Measurements from ENCODE around the gene LCN1.

The LCN1 gene

DNA sequence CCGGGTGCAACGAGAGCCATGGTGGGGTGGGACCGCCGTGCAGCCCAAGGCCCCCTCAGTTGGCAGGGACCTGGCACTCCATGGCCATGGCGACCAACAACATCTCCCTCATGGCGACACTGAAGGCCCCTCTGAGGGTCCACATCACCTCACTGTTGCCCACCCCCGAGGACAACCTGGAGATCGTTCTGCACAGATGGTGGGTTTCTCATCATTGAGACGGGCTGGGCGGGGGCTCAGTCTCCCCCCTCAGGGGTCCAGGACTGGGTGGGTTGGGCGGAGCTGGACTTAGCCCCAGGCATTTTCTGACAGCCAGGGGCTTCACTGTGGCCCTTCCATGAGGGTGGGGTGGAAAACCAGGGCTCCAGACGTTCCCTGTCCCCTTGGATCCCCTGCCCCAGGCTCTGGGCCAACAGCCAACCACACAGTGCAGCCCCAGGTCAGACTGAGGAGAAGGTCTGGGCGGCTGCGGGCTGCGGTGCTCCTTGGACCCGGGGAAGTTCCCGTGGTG lies 41.0 kb downstream of the LCN1 start:
- DNase-seq: no peak
- no peaks in the 10 kb centered on the region for H3K36me3 ChIP-seq (replicated peaks)
- H3K27me3 ChIP-seq (replicated peaks): no peaks in the 10 kb centered on the region
- TF ChIP-seq, protein P1, sequence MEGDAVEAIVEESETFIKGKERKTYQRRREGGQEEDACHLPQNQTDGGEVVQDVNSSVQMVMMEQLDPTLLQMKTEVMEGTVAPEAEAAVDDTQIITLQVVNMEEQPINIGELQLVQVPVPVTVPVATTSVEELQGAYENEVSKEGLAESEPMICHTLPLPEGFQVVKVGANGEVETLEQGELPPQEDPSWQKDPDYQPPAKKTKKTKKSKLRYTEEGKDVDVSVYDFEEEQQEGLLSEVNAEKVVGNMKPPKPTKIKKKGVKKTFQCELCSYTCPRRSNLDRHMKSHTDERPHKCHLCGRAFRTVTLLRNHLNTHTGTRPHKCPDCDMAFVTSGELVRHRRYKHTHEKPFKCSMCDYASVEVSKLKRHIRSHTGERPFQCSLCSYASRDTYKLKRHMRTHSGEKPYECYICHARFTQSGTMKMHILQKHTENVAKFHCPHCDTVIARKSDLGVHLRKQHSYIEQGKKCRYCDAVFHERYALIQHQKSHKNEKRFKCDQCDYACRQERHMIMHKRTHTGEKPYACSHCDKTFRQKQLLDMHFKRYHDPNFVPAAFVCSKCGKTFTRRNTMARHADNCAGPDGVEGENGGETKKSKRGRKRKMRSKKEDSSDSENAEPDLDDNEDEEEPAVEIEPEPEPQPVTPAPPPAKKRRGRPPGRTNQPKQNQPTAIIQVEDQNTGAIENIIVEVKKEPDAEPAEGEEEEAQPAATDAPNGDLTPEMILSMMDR (IDR thresholded peaks at IDR 0.05; ENCODE audit: low read depth, low read length, missing control alignments): no peak
- no peak overlapping the region for H3K27ac ChIP-seq
- H3K4me3 ChIP-seq (ENCODE audit: low read depth, low read length): no peak overlapping the region
- in situ Hi-C loops (cut with HindIII; ENCODE audit: low pct_ligation_motif_present, low sequenced_read_pairs): no loop called here

DNA sequence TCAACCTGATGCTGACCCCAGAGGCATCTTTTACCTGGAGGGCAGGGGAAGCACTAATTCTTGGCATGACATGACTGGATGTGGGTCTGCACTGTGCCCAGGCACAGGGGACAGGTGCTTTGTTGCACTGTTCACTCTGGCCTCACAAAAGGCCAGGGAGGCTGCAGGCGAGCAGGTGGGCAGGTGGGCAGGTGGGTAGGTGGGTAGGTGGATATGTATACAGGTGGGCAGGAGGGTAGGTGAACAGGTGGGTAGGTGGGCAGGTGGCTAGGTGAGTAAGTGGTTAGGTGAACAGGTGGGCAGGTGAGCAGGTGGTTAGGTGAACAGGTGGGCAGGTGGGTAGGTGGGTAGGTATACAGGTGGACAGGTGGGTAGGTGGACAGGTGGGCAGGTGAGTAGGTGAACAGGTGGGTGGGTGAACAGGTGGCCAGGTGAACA lies 41.8 kb downstream of the LCN1 start:
- no peak for DNase-seq
- TF ChIP-seq, protein P1 (IDR thresholded peaks at IDR 0.05; ENCODE audit: low read depth, low read length, missing control alignments): no peak
- no peaks in the 10 kb centered on the region for H3K27me3 ChIP-seq (replicated peaks)
- H3K27ac ChIP-seq: no peak overlapping the region
- H3K36me3 ChIP-seq (replicated peaks): no peaks in the 10 kb centered on the region
- no peak overlapping the region for H3K4me3 ChIP-seq (ENCODE audit: low read depth, low read length)
- in situ Hi-C loops (cut with HindIII; ENCODE audit: low pct_ligation_motif_present, low sequenced_read_pairs): no loop called here

DNA sequence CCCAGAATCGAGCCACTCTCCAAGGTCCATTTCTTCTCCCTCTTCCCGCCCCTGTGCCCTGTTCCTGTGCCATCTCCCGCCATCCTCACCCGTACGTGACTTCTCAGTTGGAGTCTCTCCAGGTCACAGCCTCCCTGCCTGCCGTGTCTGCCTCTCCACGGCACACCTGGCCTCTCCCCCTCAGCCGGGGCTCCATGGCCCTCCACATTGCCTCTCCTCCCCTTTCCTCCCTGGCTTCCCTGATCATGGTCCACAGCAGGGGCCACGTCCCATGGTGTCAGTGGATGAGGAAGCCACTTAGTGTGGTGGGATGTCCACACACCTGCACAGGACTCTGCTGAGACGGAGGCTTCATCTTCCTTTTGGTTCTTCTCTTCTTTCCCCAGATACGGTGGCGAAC lies 42.6 kb downstream of the LCN1 start:
- Histone ChIP-seq H3K27ac (no peak overlapping the region), H3K4me3 (ENCODE audit: low read depth, low read length) (no peak overlapping the region), H3K36me3 (replicated peaks) (no peaks in the 10 kb centered on the region), H3K27me3 (replicated peaks) (no peaks in the 10 kb centered on the region)
- DNase-seq: no peak
- TF ChIP-seq, protein P1 (IDR thresholded peaks at IDR 0.05; ENCODE audit: low read depth, low read length, missing control alignments): no peak
- in situ Hi-C loops (cut with HindIII; ENCODE audit: low pct_ligation_motif_present, low sequenced_read_pairs): no loop called here

DNA sequence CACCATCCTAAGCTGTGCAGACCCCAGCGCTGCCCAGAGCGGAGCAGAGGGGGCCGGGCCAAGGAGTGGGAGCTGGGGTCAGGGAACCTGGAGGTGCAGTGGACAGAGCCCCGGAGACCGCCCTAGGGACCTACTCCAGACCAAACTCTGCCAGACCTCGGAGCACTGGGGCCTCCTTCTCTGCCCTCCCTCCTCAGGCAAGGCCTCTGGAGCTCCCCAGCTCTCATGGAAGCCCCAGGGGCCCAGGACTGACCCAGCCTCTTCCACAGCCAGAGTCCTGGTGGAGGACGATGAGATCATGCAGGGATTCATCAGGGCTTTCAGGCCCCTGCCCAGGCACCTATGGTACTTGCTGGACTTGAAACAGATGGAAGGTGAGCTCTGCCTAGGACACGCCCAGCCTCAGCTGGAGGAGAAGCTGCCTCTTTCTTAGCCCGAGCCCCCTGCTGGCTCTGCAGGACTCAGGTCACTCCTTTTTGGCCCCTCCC lies 43.9 kb downstream of the LCN1 start:
- in situ Hi-C loops (cut with HindIII; ENCODE audit: low pct_ligation_motif_present, low sequenced_read_pairs): no loop called here
- no peak for DNase-seq
- H3K27ac ChIP-seq: no peak overlapping the region
- no peak overlapping the region for H3K4me3 ChIP-seq (ENCODE audit: low read depth, low read length)
- no peaks in the 10 kb centered on the region for H3K27me3 ChIP-seq (replicated peaks)
- no peaks in the 10 kb centered on the region for H3K36me3 ChIP-seq (replicated peaks)
- TF ChIP-seq, protein P1 (IDR thresholded peaks at IDR 0.05; ENCODE audit: low read depth, low read length, missing control alignments): no peak

DNA sequence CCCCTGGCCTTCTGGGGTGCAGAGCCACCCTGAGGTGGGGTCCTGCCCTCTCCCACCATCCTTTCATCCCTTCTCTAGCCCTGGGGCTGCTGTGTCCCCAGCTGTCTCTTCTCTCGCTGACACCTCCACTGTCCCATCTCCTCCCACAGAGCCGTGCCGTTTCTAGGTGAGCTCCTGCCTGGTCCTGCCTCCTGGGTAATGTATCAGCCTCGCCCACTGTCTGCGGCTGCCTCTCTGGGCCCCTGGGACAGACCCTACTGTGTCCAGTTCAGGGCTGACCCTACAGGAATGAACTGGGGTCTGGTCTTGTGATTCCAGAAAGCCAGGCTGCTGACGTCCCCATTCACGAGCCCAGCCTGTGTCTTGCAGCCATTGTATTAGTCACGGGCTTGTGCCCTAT lies 44.4 kb downstream of the LCN1 start:
- Histone ChIP-seq H3K4me3 (ENCODE audit: low read depth, low read length) (no peak overlapping the region), H3K27me3 (replicated peaks) (no peaks in the 10 kb centered on the region), H3K36me3 (replicated peaks) (no peaks in the 10 kb centered on the region), H3K27ac (no peak overlapping the region)
- DNase-seq: no peak
- TF ChIP-seq, protein P1 (IDR thresholded peaks at IDR 0.05; ENCODE audit: low read depth, low read length, missing control alignments): no peak
- in situ Hi-C loops (cut with HindIII; ENCODE audit: low pct_ligation_motif_present, low sequenced_read_pairs): no loop called here

DNA sequence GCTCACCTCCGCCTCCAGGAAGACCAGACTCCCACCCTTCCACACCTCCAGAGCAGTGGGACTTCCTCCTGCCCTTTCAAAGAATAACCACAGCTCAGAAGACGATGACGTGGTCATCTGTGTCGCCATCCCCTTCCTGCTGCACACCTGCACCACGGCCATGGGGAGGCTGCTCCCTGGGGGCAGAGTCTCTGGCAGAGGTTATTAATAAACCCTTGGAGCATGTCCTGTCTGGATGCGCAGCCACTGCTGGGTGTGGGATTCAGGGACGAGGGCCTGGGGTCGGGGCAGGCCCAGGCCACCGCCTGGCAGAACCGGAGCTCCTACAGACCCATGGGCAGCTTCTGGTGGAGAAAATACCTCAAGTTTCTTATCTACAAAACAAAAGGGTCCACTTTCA lies 45.3 kb downstream of the LCN1 start:
- no peak for DNase-seq
- Histone ChIP-seq H3K27ac (no peak overlapping the region), H3K27me3 (replicated peaks) (no peaks in the 10 kb centered on the region), H3K4me3 (ENCODE audit: low read depth, low read length) (no peak overlapping the region), H3K36me3 (replicated peaks) (no peaks in the 10 kb centered on the region)
- in situ Hi-C loops (cut with HindIII; ENCODE audit: low pct_ligation_motif_present, low sequenced_read_pairs): no loop called here
- TF ChIP-seq, protein P1 (IDR thresholded peaks at IDR 0.05; ENCODE audit: low read depth, low read length, missing control alignments): no peak

Data from brain microvascular endothelial cell (primary cell).